RKO (cell line): ENCODE data around the gene ZBTB4.

Experiments used
- DNase-seq: peaks from one replicate; pipeline ENCODE4 v3.0.0-alpha.2; 2016; ENCODE audit warnings: low spot score

ZBTB4 gene

GRCh38 chr17:7441266-7441665 is 38.2 kb downstream of the ZBTB4 start:
- no peak for DNase-seq

- DNase-seq: peak; percentile 15
Observed at GRCh38 chr17:7440834-7441195, 38.6 kb downstream of the ZBTB4 start.

- DNase-seq: no peak
Observed at GRCh38 chr17:7440113-7440833, 39.2 kb downstream of the ZBTB4 start.

GRCh38 chr17:7439462-7440112 is 39.8 kb downstream of the ZBTB4 start, which contains the start of gene FGF11:
TSS of gene FGF11 (plus strand) at chr17:7439512. CDS start at chr17:7439621, 109 bp downstream.
- DNase-seq: no peak

GRCh38 chr17:7438656-7439460 is 40.6 kb downstream of the ZBTB4 start:
- DNase-seq: no peak

- no peak for DNase-seq
Observed at GRCh38 chr17:7437950-7438614, 41.3 kb downstream of the ZBTB4 start.

GRCh38 chr17:7437369-7437863 is 42.0 kb downstream of the ZBTB4 start:
- no peak for DNase-seq

- peak; percentile 94 for DNase-seq
Observed at GRCh38 chr17:7436556-7437368, 42.7 kb downstream of the ZBTB4 start.

- DNase-seq: peak; percentile 88
Observed at GRCh38 chr17:7435676-7436555, 43.5 kb downstream of the ZBTB4 start.

GRCh38 chr17:7432296-7432695 is 47.1 kb downstream of the ZBTB4 start:
- no peak for DNase-seq

GRCh38 chr17:7431231-7431630 is 48.2 kb downstream of the ZBTB4 start:
- DNase-seq: no peak

- no peak for DNase-seq
Observed at GRCh38 chr17:7429722-7430121, 49.7 kb downstream of the ZBTB4 start.

- no peak for DNase-seq
Observed at GRCh38 chr17:7428557-7428956, 50.9 kb downstream of the ZBTB4 start, which contains the start of gene SPEM3. TSS of gene SPEM3 (plus strand) at chr17:7428857. CDS start at chr17:7428903, 46 bp downstream.

- DNase-seq: no peak
Observed at GRCh38 chr17:7427549-7427948, 51.9 kb downstream of the ZBTB4 start.

GRCh38 chr17:7426896-7427489 is 52.4 kb downstream of the ZBTB4 start:
- no peak for DNase-seq

GRCh38 chr17:7426203-7426863 is 53.1 kb downstream of the ZBTB4 start:
- no peak for DNase-seq

GRCh38 chr17:7425756-7426155 is 53.7 kb downstream of the ZBTB4 start:
- no peak for DNase-seq

GRCh38 chr17:7425316-7425715 is 54.1 kb downstream of the ZBTB4 start, which contains the start of gene SPEM2:
TSS of gene SPEM2 (plus strand) at chr17:7425616. CDS start at chr17:7425689, 73 bp downstream.
- no peak for DNase-seq

- no peak for DNase-seq
Observed at GRCh38 chr17:7423679-7424078, 55.8 kb downstream of the ZBTB4 start.
